HCT116 (cell line): Measurements from ENCODE around the gene RASSF7. TPM values are rescaled to one million over a fixed set of nuclear protein-coding genes. Genes with fewer than 3 reads are reported as not detected.

Source experiments
- ATAC-seq: fragments of 200-7000 bp; cut with Tn5 transposase; 2 replicates; pipeline ENCODE4 v1.9.1; 2020; ENCODE audit warnings: mild to moderate bottlenecking, moderate library complexity
- BruUV-seq: library from RNA; stranded (reverse); fragments of 400-500 nt; replicated peaks from 2 replicates; lab custom pipeline; 2021; lab: Mats Ljungman, UMichigan
- CTCF ChIA-PET: fragments of 300-600 bp; sonication (Branson Sonifier 250); formaldehyde crosslinking; loops from one replicate; lab custom pipeline; 2021; ENCODE audit warnings: antibody characterized with exemption; lab: Charles Lee
- POLR2A ChIA-PET: fragments of 300-600, 350-600 bp; sonication (Branson Sonifier 250); formaldehyde crosslinking; loops from one replicate; lab custom pipeline; 2021; ENCODE audit warnings: antibody characterized with exemption; lab: Charles Lee
- RAD21 ChIA-PET, 2 experiments: fragments of 300-600 bp; sonication (Branson Sonifier 250); formaldehyde crosslinking; loops; one replicate each; lab custom pipeline; 2023; ENCODE audit warnings: low total read pairs in 2 of 2; ENCODE audit not compliant: uncharacterized antibody in 2 of 2, unreplicated experiment in 2 of 2, low non-redundant PET in 1 of 2; lab: Charles Lee
- DNase-seq: peaks from one replicate; pipeline ENCODE4 v3.0.0-alpha.2; 2010; ENCODE audit warnings: low read depth, low spot score
- H2AFZ ChIP-seq: fragments of 200-600 bp; shearing (Covaris generic), sonication (generic); 2 replicates; pipeline ENCODE4 v1.6.1; 2017; ENCODE audit warnings: low read depth, mixed run types, mixed read lengths, antibody characterized with exemption, low read length; ENCODE audit not compliant: poor library complexity, severe bottlenecking
- H3K27ac ChIP-seq: 2 replicates; pipeline ENCODE4 v1.5.1; 2012; ENCODE audit warnings: low read depth, low read length
- H3K27me3 ChIP-seq: fragments of 200-600 bp; sonication (generic); 2 replicates; pipeline ENCODE4 v1.6.1; 2016; ENCODE audit warnings: mixed run types, low read length, mixed read lengths; ENCODE audit not compliant: insufficient read depth
- H3K36me3 ChIP-seq, 2 experiments: fragments of 200-500 bp in 1 of 2; fragments of 200-600 bp in 1 of 2; sonication (Bioruptor generic) in 1 of 2; sonication (generic) in 1 of 2; 2 replicates each; pipeline versions ENCODE4 v1.5.1 to v1.6.1; 2014 to 2016; ENCODE audit warnings: low read length in 2 of 2, inconsistent platforms in 1 of 2, mixed read lengths in 1 of 2, mixed run types in 1 of 2; ENCODE audit not compliant: insufficient read depth in 2 of 2, control insufficient read depth in 1 of 2
- H3K4me1 ChIP-seq, 2 experiments: fragments of 200-600 bp in 1 of 2; sonication (generic) in 1 of 2; 2 replicates each; pipeline versions ENCODE4 v1.5.1 to v1.6.1; 2012 to 2017; ENCODE audit warnings: low read length in 2 of 2, inconsistent platforms in 1 of 2, mild to moderate bottlenecking in 1 of 2, mixed read lengths in 1 of 2, mixed run types in 1 of 2, moderate library complexity in 1 of 2; ENCODE audit not compliant: insufficient read depth in 2 of 2, control insufficient read depth in 1 of 2
- H3K4me2 ChIP-seq: fragments of 200-600 bp; sonication (generic); 2 replicates; pipeline ENCODE4 v1.6.1; 2017; ENCODE audit warnings: mixed run types, low read length, mixed read lengths
- H3K4me3 ChIP-seq, 2 experiments: fragments of 200-600 bp in 1 of 2; sonication (generic) in 1 of 2; replicated peaks in 1 of 2; 2 replicates each; pipeline ENCODE4 v1.5.1; 2011 to 2016; ENCODE audit warnings: low read length in 2 of 2, control low read depth in 1 of 2, low read depth in 1 of 2, mild to moderate bottlenecking in 1 of 2, mixed read lengths in 1 of 2, mixed run types in 1 of 2
- H3K79me2 ChIP-seq: fragments of 200-600 bp; sonication (generic); 2 replicates; pipeline ENCODE4 v1.6.1; 2017; ENCODE audit warnings: mild to moderate bottlenecking, mixed run types, low read length, moderate library complexity, mixed read lengths; ENCODE audit not compliant: insufficient read depth
- H3K9ac ChIP-seq: fragments of 200-600 bp; sonication (generic); 2 replicates; pipeline ENCODE4 v1.6.1; 2016; ENCODE audit warnings: low read length, mixed read lengths
- H3K9me2 ChIP-seq: fragments of 200-600 bp; sonication (generic), shearing (Covaris generic); 2 replicates; pipeline ENCODE4 v1.6.1; 2017; ENCODE audit warnings: mixed run types, mild to moderate bottlenecking, moderate library complexity; ENCODE audit not compliant: insufficient read depth
- H3K9me3 ChIP-seq, 2 experiments: fragments of 200-500 bp in 1 of 2; fragments of 200-600 bp in 1 of 2; sonication (Bioruptor generic) in 1 of 2; sonication (generic) in 1 of 2; 2 replicates each; pipeline ENCODE4 v1.6.1; 2014 to 2017; ENCODE audit warnings: low read length in 2 of 2, mixed read lengths in 2 of 2, inconsistent platforms in 1 of 2, low read depth in 1 of 2, mild to moderate bottlenecking in 1 of 2, mixed run types in 1 of 2, moderate library complexity in 1 of 2; ENCODE audit not compliant: control insufficient read depth in 1 of 2, insufficient read depth in 1 of 2
- H4K20me1 ChIP-seq: fragments of 200-600 bp; sonication (generic), shearing (Covaris generic); 2 replicates; pipeline ENCODE4 v1.6.1; 2017; ENCODE audit warnings: mixed run types, mild to moderate bottlenecking, moderate library complexity; ENCODE audit not compliant: insufficient read depth
- CBX3 ChIP-seq: IDR thresholded peaks from 2 replicates; pipeline ENCODE4 v1.6.1; 2012; ENCODE audit warnings: low read depth
- CEBPB ChIP-seq: IDR thresholded peaks from 2 replicates; pipeline ENCODE4 v1.6.1; 2012; ENCODE audit warnings: low read depth
- EGR1 ChIP-seq: IDR thresholded peaks from 2 replicates; pipeline ENCODE4 v1.6.1; 2012; ENCODE audit warnings: low read depth
- ELF1 ChIP-seq: IDR thresholded peaks from 2 replicates; pipeline ENCODE4 v1.6.1; 2012; ENCODE audit warnings: low read depth, borderline replicate concordance
- EZH2 ChIP-seq: fragments of 200-600 bp; sonication (generic); IDR thresholded peaks from 2 replicates; pipeline ENCODE4 v1.6.1; 2017; ENCODE audit warnings: antibody characterized with exemption, mixed run types
- EZH2phosphoT487 ChIP-seq: fragments of 200-600 bp; IDR thresholded peaks from 2 replicates; pipeline ENCODE4 v1.6.1; 2018; ENCODE audit warnings: antibody characterized with exemption, borderline replicate concordance
- FOSL1 ChIP-seq: IDR thresholded peaks from 2 replicates; pipeline ENCODE4 v1.6.1; 2012; ENCODE audit warnings: low read depth
- JUND ChIP-seq: IDR thresholded peaks from 2 replicates; pipeline ENCODE4 v1.6.1; 2012
- POLR2A ChIP-seq: IDR thresholded peaks from 2 replicates; pipeline ENCODE4 v1.7.0; 2011; ENCODE audit warnings: borderline replicate concordance; ENCODE audit not compliant: insufficient read depth, insufficient read length; ENCODE audit errors: extremely low read depth
- POLR2AphosphoS5 ChIP-seq: IDR thresholded peaks from 2 replicates; pipeline ENCODE4 v1.6.1; 2011; ENCODE audit warnings: mild to moderate bottlenecking, low read depth, low read length, moderate library complexity
- RAD21 ChIP-seq: IDR thresholded peaks from 2 replicates; pipeline ENCODE4 v1.6.1; 2012; ENCODE audit warnings: low read depth, mild to moderate bottlenecking
- SIN3A ChIP-seq: IDR thresholded peaks from 2 replicates; pipeline ENCODE4 v1.6.1; 2012; ENCODE audit warnings: low read depth
- SP1 ChIP-seq: IDR thresholded peaks from 2 replicates; pipeline ENCODE4 v1.6.1; 2012; ENCODE audit warnings: low read depth
- YY1 ChIP-seq: IDR thresholded peaks from 2 replicates; pipeline ENCODE4 v1.6.1; 2011; ENCODE audit warnings: low read length, low read depth, moderate library complexity, mild to moderate bottlenecking; ENCODE audit not compliant: insufficient replicate concordance; ENCODE audit errors: extremely low read depth
- ZFX ChIP-seq: fragments of 450-650 bp; IDR thresholded peaks from 2 replicates; pipeline ENCODE4 v1.6.1; 2017
- ZNF274 ChIP-seq: fragments of 200-500 bp; sonication (Bioruptor generic); IDR thresholded peaks from 2 replicates; pipeline ENCODE4 v1.6.1; 2014; ENCODE audit warnings: mild to moderate bottlenecking, low read depth, low read length, inconsistent platforms
- intact Hi-C: fragments of 100-400 bp; cut with micrococcal nuclease; formaldehyde crosslinking; loops from 2 replicates; pipeline ENCODE4 v1.10.0; 2022
- total RNA-seq: library from RNA; stranded (reverse); gene quantifications from one replicate; pipeline ENCODE4 v1.2.1, GENCODE V29; 2021; ENCODE audit not compliant: unreplicated experiment
- TF ChIP-seq, protein P1 (sequence below): IDR thresholded peaks from 2 replicates; pipeline ENCODE4 v1.6.1; 2012
- TF ChIP-seq, protein P2 (sequence below): IDR thresholded peaks from 2 replicates; pipeline ENCODE4 v1.6.1; 2012
- TF ChIP-seq, protein P3 (sequence below): IDR thresholded peaks from 2 replicates; pipeline ENCODE4 v1.6.1; 2011; ENCODE audit warnings: mild to moderate bottlenecking, low read length, moderate library complexity; ENCODE audit not compliant: insufficient replicate concordance; ENCODE audit errors: extremely low read depth
- TF ChIP-seq, protein P4 (sequence below): IDR thresholded peaks from 2 replicates; pipeline ENCODE4 v1.6.1; 2012; ENCODE audit warnings: low read depth

The RASSF7 gene
- total RNA-seq, 1 experiment from 2014 or later: 35.9 TPM

DNA sequence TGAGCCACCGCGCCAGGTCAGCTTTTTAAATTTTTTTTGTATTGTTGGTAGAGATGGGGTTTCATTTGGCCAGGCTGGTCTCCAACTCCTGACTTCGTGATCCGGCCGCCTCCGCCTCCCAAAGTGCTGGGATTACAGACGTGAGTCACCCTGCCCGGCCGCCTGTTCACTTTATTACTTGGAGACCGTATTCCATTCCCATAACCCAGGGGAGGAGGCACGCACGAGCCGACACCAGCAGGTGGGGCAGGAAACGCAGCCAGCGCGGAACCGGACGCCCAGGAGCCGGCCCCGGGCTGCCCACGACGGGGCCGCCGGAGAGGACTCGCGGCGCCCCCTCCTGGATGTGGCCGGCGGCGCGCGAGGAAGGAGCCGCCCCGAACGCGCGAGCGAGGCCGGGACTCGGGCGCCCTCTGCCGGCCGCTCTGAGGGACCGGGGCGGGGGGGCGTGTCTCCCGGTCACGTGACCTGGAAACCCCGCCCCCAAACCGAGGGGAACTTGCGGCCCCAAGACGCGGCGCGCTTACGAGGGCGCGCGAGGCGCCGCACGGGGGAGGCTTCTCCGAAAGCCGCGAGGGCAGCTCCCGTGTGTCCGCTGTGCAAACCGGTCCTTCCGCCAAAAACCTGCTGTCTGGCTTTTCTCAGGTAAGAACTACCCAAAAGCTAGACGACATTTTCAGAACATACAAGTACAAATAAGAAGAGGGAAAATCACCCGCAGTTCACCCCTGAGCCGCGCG, 42.1 kb upstream of the RASSF7 start:
- no peaks in the 10 kb centered on the region for H3K79me2 ChIP-seq
- CTCF ChIA-PET: no interaction called here
- H3K27me3 ChIP-seq: no peaks in the 10 kb centered on the region
- POLR2A ChIA-PET: no interaction called here
- DNase-seq: peak; percentile 85
- no peaks in the 10 kb centered on the region for H3K36me3 ChIP-seq
- no peak overlapping the region for H3K4me3 ChIP-seq
- RAD21 ChIA-PET: no interaction called here
- no TSS peak for BruUV-seq
- peak overlapping the region; percentile 66 for H3K27ac ChIP-seq
- H3K4me1 ChIP-seq: peaks cover 4 to 5% of the 10 kb centered on the region in 2 experiments; a peak in 3 of 4 replicates
- no peaks in the 10 kb centered on the region for H4K20me1 ChIP-seq
- H2AFZ ChIP-seq: no peak overlapping the region
- H3K9ac ChIP-seq: no peak overlapping the region
- ATAC-seq: peak; percentile 97
- intact Hi-C loops: no loop called here
- no peaks in the 10 kb centered on the region for H3K9me2 ChIP-seq
- H3K4me2 ChIP-seq: peak overlapping the region; percentile 39
- H3K9me3 ChIP-seq: peaks cover 0 to 21% of the 10 kb centered on the region in 2 experiments; a peak in 1 of 4 replicates
- TF ChIP-seq RAD21 (peak; percentile 75), SP1 (peak; percentile 52; the same call in 1 of the 2 replicates), EGR1 (peak; percentile 72), JUND (peak; percentile 41; the same call in 1 of the 2 replicates), POLR2A (no peak), EZH2 (no peak), CEBPB (no peak), ELF1 (no peak), CBX3 (peak; percentile 90), FOSL1 (peak; percentile 54; the same call in 1 of the 2 replicates), ZFX (no peak), EZH2phosphoT487 (no peak), SIN3A (0 out of 2 replicates have a peak, but pooled peaks have one; percentile 24), YY1 (peak; percentile 45), ZNF274 (no peak), POLR2AphosphoS5 (peak; percentile 43; the same call in 1 of the 2 replicates)
- TF ChIP-seq, protein P1, sequence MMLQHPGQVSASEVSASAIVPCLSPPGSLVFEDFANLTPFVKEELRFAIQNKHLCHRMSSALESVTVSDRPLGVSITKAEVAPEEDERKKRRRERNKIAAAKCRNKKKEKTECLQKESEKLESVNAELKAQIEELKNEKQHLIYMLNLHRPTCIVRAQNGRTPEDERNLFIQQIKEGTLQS: no peak
- TF ChIP-seq, protein P2, sequence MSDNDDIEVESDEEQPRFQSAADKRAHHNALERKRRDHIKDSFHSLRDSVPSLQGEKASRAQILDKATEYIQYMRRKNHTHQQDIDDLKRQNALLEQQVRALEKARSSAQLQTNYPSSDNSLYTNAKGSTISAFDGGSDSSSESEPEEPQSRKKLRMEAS: peak; percentile 80
- TF ChIP-seq, protein P3, sequence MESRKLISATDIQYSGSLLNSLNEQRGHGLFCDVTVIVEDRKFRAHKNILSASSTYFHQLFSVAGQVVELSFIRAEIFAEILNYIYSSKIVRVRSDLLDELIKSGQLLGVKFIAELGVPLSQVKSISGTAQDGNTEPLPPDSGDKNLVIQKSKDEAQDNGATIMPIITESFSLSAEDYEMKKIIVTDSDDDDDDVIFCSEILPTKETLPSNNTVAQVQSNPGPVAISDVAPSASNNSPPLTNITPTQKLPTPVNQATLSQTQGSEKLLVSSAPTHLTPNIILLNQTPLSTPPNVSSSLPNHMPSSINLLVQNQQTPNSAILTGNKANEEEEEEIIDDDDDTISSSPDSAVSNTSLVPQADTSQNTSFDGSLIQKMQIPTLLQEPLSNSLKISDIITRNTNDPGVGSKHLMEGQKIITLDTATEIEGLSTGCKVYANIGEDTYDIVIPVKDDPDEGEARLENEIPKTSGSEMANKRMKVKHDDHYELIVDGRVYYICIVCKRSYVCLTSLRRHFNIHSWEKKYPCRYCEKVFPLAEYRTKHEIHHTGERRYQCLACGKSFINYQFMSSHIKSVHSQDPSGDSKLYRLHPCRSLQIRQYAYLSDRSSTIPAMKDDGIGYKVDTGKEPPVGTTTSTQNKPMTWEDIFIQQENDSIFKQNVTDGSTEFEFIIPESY: no peak
- TF ChIP-seq, protein P4, sequence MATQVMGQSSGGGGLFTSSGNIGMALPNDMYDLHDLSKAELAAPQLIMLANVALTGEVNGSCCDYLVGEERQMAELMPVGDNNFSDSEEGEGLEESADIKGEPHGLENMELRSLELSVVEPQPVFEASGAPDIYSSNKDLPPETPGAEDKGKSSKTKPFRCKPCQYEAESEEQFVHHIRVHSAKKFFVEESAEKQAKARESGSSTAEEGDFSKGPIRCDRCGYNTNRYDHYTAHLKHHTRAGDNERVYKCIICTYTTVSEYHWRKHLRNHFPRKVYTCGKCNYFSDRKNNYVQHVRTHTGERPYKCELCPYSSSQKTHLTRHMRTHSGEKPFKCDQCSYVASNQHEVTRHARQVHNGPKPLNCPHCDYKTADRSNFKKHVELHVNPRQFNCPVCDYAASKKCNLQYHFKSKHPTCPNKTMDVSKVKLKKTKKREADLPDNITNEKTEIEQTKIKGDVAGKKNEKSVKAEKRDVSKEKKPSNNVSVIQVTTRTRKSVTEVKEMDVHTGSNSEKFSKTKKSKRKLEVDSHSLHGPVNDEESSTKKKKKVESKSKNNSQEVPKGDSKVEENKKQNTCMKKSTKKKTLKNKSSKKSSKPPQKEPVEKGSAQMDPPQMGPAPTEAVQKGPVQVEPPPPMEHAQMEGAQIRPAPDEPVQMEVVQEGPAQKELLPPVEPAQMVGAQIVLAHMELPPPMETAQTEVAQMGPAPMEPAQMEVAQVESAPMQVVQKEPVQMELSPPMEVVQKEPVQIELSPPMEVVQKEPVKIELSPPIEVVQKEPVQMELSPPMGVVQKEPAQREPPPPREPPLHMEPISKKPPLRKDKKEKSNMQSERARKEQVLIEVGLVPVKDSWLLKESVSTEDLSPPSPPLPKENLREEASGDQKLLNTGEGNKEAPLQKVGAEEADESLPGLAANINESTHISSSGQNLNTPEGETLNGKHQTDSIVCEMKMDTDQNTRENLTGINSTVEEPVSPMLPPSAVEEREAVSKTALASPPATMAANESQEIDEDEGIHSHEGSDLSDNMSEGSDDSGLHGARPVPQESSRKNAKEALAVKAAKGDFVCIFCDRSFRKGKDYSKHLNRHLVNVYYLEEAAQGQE: no peak
